Subcutaneous adipose tissue (tissue), 4 donors: ENCODE results near the gene CHI3L2. TPM values are rescaled to one million over a fixed set of nuclear protein-coding genes. Genes with fewer than 3 reads are reported as not detected.

Experiments used
- CTCF ChIP-seq: fragments of 450-650 bp; IDR thresholded peaks from one replicate; pipeline ENCODE4 v1.5.1; 2016; ENCODE audit warnings: low read depth, mild to moderate bottlenecking, control low read depth, antibody characterized with exemption, moderate library complexity
- total RNA-seq, 4 donors: library from RNA; depleted of rRNA; stranded (reverse); fragments of >200 nt; gene quantifications; one replicate each; pipeline ENCODE4 v1.1.0, GENCODE V29; 2016

The CHI3L2 gene
- total RNA-seq, 4 donors from 2014 or later: 10.9 to 173 (median 21.3) TPM

GRCh38 chr1:111280267-111280666, 52.8 kb downstream of the CHI3L2 start:
- no peak for TF ChIP-seq CTCF

- no peak for TF ChIP-seq CTCF
Measured at GRCh38 chr1:111281411-111281810, 53.9 kb downstream of the CHI3L2 start.

GRCh38 chr1:111283838-111284237, 56.3 kb downstream of the CHI3L2 start:
- TF ChIP-seq CTCF: no peak

- no peak for TF ChIP-seq CTCF
Measured at GRCh38 chr1:111285879-111286278, 58.4 kb downstream of the CHI3L2 start.

- TF ChIP-seq CTCF: no peak
Measured at GRCh38 chr1:111286912-111287311, 59.4 kb downstream of the CHI3L2 start.

GRCh38 chr1:111289371-111289770, 61.9 kb downstream of the CHI3L2 start:
- no peak for TF ChIP-seq CTCF

- TF ChIP-seq CTCF: no peak
Measured at GRCh38 chr1:111290104-111290503, 62.6 kb downstream of the CHI3L2 start.
